Esophagus squamous epithelium (tissue), 5 donors: Measurements from ENCODE around the gene EHMT1. TPM values are rescaled to one million over a fixed set of nuclear protein-coding genes. Genes with fewer than 3 reads are reported as not detected.
A peak's percentile ranks its signal among the peaks of the same experiment; 100 is the strongest.

Experiments
- DNase-seq: peaks from one replicate; lab custom pipeline; 2025; lab: John Stamatoyannopoulos, UW
- H3K27ac ChIP-seq, 4 donors: fragments of 200-600 bp; sonication (generic); one replicate each; pipeline ENCODE4 v1.5.1; 2016 to 2019; ENCODE audit warnings: mild to moderate bottlenecking in 1 of 4
- H3K27me3 ChIP-seq, 4 donors: fragments of 200-600 bp; sonication (generic); 1 replicate in 3 of 4; 2 replicates in 1 of 4; pipeline versions ENCODE4 v1.5.1 to v1.6.0; 2017 to 2021; ENCODE audit warnings: antibody characterized with exemption in 1 of 4
- H3K36me3 ChIP-seq, 3 donors: fragments of 200-600 bp; sonication (generic); one replicate each; pipeline ENCODE4 v1.5.1; 2016 to 2019
- H3K4me1 ChIP-seq, 3 donors: fragments of 200-600 bp; sonication (generic); one replicate each; pipeline ENCODE4 v1.5.1; 2017 to 2019
- H3K4me3 ChIP-seq, 4 donors: fragments of 200-600 bp; sonication (generic); 1 replicate in 3 of 4; 2 replicates in 1 of 4; pipeline ENCODE4 v1.5.1; 2016 to 2019; ENCODE audit warnings: mild to moderate bottlenecking in 2 of 4, moderate library complexity in 1 of 4
- H3K9me3 ChIP-seq, 3 donors: fragments of 200-600 bp; sonication (generic); one replicate each; pipeline ENCODE4 v1.5.1; 2016 to 2019
- CTCF ChIP-seq, 6 experiments: fragments of 450-650 bp in 4 of 6; fragments of 200-600 bp in 2 of 6; sonication (generic) in 2 of 6; IDR thresholded peaks; one replicate each; pipeline ENCODE4 v1.5.1; 2016 to 2019; ENCODE audit warnings: antibody characterized with exemption in 6 of 6, mild to moderate bottlenecking in 4 of 6, moderate library complexity in 4 of 6
- POLR2A ChIP-seq, 4 donors: fragments of 450-650 bp; IDR thresholded peaks; one replicate each; pipeline ENCODE4 v1.6.1; 2017; ENCODE audit warnings: antibody characterized with exemption in 4 of 4, mild to moderate bottlenecking in 4 of 4, moderate library complexity in 3 of 4
- WGBS, 2 donors: methylation state at CpG; one replicate each; pipeline ENCODE4 v1.1.5; 2018; 5-methylcytosine and 5-hydroxymethylcytosine counted together
- intact Hi-C: fragments of 100-400 bp; cut with DNase I; formaldehyde crosslinking; loops from one replicate; pipeline ENCODE4 v1.15.0; 2022
- total RNA-seq, 4 donors: library from RNA; depleted of rRNA; stranded (reverse); fragments of >200 nt; gene quantifications; one replicate each; pipeline ENCODE4 v1.1.0, GENCODE V29; 2016
- donor health status: DM: yes; HTN: yes; CAD: no.

The EHMT1 gene
- total RNA-seq, 4 donors from 2014 or later = 42.8 to 87.0 (median 65.0) TPM

- Histone ChIP-seq H3K36me3 (peaks cover 10 to 94% (median 18%) of the 10 kb centered on the region in 3 donors), H3K27ac (peak overlapping the region in 3 of 4 donors; percentile 11 to 53 (median 50)), H3K4me1 (peaks cover 0 to 14% (median 0%) of the 10 kb centered on the region in 3 donors), H3K9me3 (no peaks in the 10 kb centered on the region), H3K4me3 (no peak overlapping the region), H3K27me3 (no peaks in the 10 kb centered on the region)
- WGBS, 2 donors = 76 to 77% methylated on average over 14 to 15 of the region's 21 CpGs
- DNase-seq = no peak
- intact Hi-C loops = no loop called here
- no peak for TF ChIP-seq CTCF (IDR thresholded peaks at IDR 0.05)
Observed at GRCh38 chr9:137762414-137763061, 143.7 kb downstream of the EHMT1 start.

DNA sequence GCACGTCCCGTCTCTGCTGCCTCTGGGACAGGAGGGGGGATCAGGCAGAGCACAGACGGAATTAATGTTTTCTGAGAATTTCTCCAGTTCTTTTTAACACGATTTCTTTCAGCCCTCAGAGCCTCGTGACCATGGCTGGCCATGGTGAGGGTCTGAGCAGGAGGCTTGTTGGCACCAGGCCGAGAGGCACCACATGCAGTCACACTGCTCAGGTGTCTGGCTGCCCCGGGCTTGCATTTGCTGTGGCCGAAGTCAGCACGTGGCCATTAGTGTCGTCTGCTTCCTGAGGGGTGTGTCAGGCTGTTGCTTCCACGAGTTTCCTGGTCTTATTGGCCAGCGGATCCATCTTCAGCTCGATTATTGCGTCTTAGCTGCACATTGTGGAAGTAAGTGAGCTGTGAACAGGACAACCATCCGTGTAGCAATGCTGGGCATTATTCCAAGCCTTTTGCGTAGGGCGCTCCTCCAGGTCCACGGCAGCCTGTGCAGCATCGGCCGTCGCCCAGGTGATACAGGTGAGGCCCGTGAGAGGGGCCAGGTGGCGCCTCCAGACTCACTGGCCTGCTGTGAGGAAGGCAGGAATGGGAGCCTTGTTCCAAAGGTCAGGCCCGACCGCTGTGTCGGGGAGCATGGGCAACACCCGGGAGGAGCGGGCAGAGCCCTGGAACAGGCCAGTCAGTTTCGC is 144.6 kb downstream of the EHMT1 start:
- no peak for DNase-seq
- TF ChIP-seq CTCF (IDR thresholded peaks at IDR 0.05) = no peak
- no peak for TF ChIP-seq POLR2A (IDR thresholded peaks at IDR 0.05)
- Histone ChIP-seq H3K4me1 (peaks cover 0 to 13% (median 0%) of the 10 kb centered on the region in 3 donors), H3K27ac (peak overlapping the region in 2 of 4 donors; percentile 1 to 53), H3K4me3 (no peak overlapping the region), H3K36me3 (peaks cover 4 to 92% (median 18%) of the 10 kb centered on the region in 3 donors), H3K27me3 (no peaks in the 10 kb centered on the region), H3K9me3 (no peaks in the 10 kb centered on the region)
- 76 to 86% methylated on average over 4 to 11 of the region's 29 CpGs for WGBS, 2 donors
- intact Hi-C loops = no loop called here

DNA sequence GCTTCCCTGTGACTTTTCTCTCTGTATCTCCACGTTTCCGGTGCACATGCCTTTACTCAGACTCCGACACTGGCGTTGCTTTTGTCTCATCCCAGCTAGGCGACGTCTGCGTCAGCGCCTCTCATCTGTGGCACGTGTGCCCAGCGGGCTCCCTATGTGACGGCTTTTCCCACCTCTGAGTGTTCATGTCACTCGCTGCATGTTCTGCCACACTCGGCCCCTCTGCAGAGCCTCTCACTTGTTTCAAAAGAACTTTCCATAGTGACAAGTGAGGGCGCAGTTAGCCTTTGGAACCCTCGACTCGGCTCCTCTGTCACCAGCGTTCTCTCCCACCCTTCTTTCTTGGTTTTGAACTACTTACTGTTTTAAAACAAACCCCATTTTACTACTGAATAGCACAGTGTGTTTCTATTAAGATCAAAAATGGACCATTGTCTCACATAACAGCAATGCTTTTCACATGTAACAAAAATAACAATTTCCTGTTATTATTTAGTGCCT is 145.4 kb downstream of the EHMT1 start:
- intact Hi-C loops = no loop called here
- no peak for TF ChIP-seq CTCF (IDR thresholded peaks at IDR 0.05)
- no peak for TF ChIP-seq POLR2A (IDR thresholded peaks at IDR 0.05)
- DNase-seq = no peak
- peaks cover 0 to 14% (median 0%) of the 10 kb centered on the region in 3 donors for H3K4me1 ChIP-seq
- H3K4me3 ChIP-seq = no peak overlapping the region
- no peaks in the 10 kb centered on the region for H3K27me3 ChIP-seq
- no peaks in the 10 kb centered on the region for H3K9me3 ChIP-seq
- no peak overlapping the region for H3K27ac ChIP-seq
- 93 to 94% methylated on average over 17 of the region's 17 CpGs for WGBS, 2 donors
- H3K36me3 ChIP-seq = peaks cover 0 to 88% (median 18%) of the 10 kb centered on the region in 3 donors

- 83 to 88% methylated on average over 13 of the region's 13 CpGs for WGBS, 2 donors
- intact Hi-C loops = no loop called here
- H3K27me3 ChIP-seq = no peaks in the 10 kb centered on the region
- H3K4me1 ChIP-seq = peaks cover 0 to 21% (median 4%) of the 10 kb centered on the region in 3 donors
- no peak overlapping the region for H3K4me3 ChIP-seq
- DNase-seq = no peak
- peaks cover 0 to 87% (median 13%) of the 10 kb centered on the region in 3 donors for H3K36me3 ChIP-seq
- TF ChIP-seq POLR2A (IDR thresholded peaks at IDR 0.05) (no peak), CTCF (IDR thresholded peaks at IDR 0.05) (no peak)
- no peaks in the 10 kb centered on the region for H3K9me3 ChIP-seq
- H3K27ac ChIP-seq = no peak overlapping the region
Observed at GRCh38 chr9:137764981-137765380, 146.2 kb downstream of the EHMT1 start.

DNA sequence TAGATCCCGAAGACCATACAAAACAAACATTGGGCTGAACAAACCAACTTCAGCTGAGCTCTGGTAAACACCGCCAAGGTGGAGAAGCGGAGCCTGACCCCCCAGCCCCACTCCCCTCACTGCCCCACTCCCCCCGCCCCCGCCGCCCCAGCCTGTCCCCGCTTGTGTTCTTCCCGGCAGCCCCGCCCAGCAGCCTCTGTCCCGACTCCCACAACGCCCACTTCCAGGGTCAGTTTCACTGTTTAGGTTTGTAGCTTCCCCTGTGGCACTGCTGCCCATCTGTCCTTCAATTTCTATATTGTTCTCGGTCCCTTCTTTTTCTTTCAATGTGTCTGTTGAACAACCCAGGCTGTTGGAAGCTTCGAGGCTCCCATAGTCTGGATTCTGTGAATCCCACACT is 146.7 kb downstream of the EHMT1 start:
- WGBS, 2 donors = 77 to 86% methylated on average over 12 to 13 of the region's 13 CpGs
- H3K9me3 ChIP-seq = no peaks in the 10 kb centered on the region
- no peak for DNase-seq
- H3K27me3 ChIP-seq = no peaks in the 10 kb centered on the region
- intact Hi-C loops = no loop called here
- TF ChIP-seq CTCF (IDR thresholded peaks at IDR 0.05) (no peak), POLR2A (IDR thresholded peaks at IDR 0.05) (no peak)
- H3K4me3 ChIP-seq = no peak overlapping the region
- no peak overlapping the region for H3K27ac ChIP-seq
- H3K4me1 ChIP-seq = peaks cover 0 to 26% (median 4%) of the 10 kb centered on the region in 3 donors
- H3K36me3 ChIP-seq = peaks cover 0 to 86% (median 13%) of the 10 kb centered on the region in 3 donors
